HepG2 (cell line): Measurements from ENCODE around the gene INSRR. TPM values are rescaled to one million over a fixed set of nuclear protein-coding genes. Genes with fewer than 3 reads are reported as not detected.

Experiments
- EHMT2 ChIP-seq: fragments of 200-600 bp; sonication (generic); IDR thresholded peaks from 2 replicates; pipeline ENCODE4 v1.7.0; 2017; ENCODE audit warnings: antibody characterized with exemption, low read depth, low read length, borderline replicate concordance
- FOXK2 ChIP-seq: fragments of 450-650 bp; IDR thresholded peaks from 2 replicates; pipeline ENCODE4 v1.6.1; 2016
- KMT2A ChIP-seq: sonication (generic); formaldehyde crosslinking; IDR thresholded peaks from 2 replicates; pipeline ENCODE4 v1.4.0; 2020; ENCODE audit warnings: missing genetic modification reagents
- MAF1 ChIP-seq: sonication (generic); formaldehyde crosslinking; IDR thresholded peaks from 2 replicates; pipeline ENCODE4 v1.5.0; 2020; ENCODE audit warnings: missing genetic modification reagents, borderline replicate concordance
- NFIB ChIP-seq: sonication (generic); formaldehyde crosslinking; IDR thresholded peaks from 2 replicates; pipeline ENCODE4 v1.9.0; 2021; ENCODE audit warnings: missing genetic modification reagents, mild to moderate bottlenecking, borderline replicate concordance
- SALL2 ChIP-seq: sonication (generic); formaldehyde crosslinking; IDR thresholded peaks from 2 replicates; pipeline ENCODE4 v1.8.1; 2023; ENCODE audit warnings: mild to moderate bottlenecking, missing genetic modification reagents, inconsistent platforms
- SAP130 ChIP-seq: IDR thresholded peaks from 2 replicates; pipeline ENCODE4 v1.6.1; 2016; ENCODE audit warnings: low read depth
- SOX5 ChIP-seq: IDR thresholded peaks from 2 replicates; pipeline ENCODE4 v1.6.1; 2016; ENCODE audit warnings: borderline replicate concordance
- TRIM24 ChIP-seq: sonication (generic); formaldehyde crosslinking; IDR thresholded peaks from 2 replicates; pipeline ENCODE4 v1.8.0; 2022; ENCODE audit warnings: mild to moderate bottlenecking, missing genetic modification reagents
- ZMAT3 ChIP-seq: sonication (generic); formaldehyde crosslinking; conservative IDR thresholded peaks from 2 replicates; pipeline ENCODE4 v1.7.0; 2021; ENCODE audit warnings: missing genetic modification reagents
- ZNF335 ChIP-seq: sonication (generic); formaldehyde crosslinking; IDR thresholded peaks from 2 replicates; pipeline ENCODE4 v1.4.0; 2020; ENCODE audit warnings: missing genetic modification reagents
- ZNF484 ChIP-seq: sonication (generic); formaldehyde crosslinking; IDR thresholded peaks from 2 replicates; pipeline ENCODE4 v1.5.1; 2020; ENCODE audit warnings: mild to moderate bottlenecking, low read depth, missing genetic modification reagents, borderline replicate concordance
- ZNF546 ChIP-seq: sonication (generic); formaldehyde crosslinking; conservative IDR thresholded peaks from 2 replicates; pipeline ENCODE4 v1.8.1; 2023; ENCODE audit warnings: mild to moderate bottlenecking, missing genetic modification reagents
- ZNF772 ChIP-seq: sonication (generic); formaldehyde crosslinking; IDR thresholded peaks from 2 replicates; pipeline ENCODE4 v1.5.0; 2020; ENCODE audit warnings: mild to moderate bottlenecking, missing genetic modification reagents
- polyA plus RNA-seq, 8 experiments: library from polyadenylated mRNA; depleted of rRNA in 3 of 8; stranded (reverse) in 7 of 8; unstranded in 1 of 8; fragments of >200 nt; fragmentation: Illumina TruSeq in 4 of 8; extraction: Trizol in 4 of 8; gene quantifications; 2 replicates each; pipeline versions ENCODE4 v1.2.1 to v1.2.3, GENCODE V29; 2011 to 2016; ENCODE audit warnings: low read depth in 4 of 8, missing spikeins in 1 of 8, mixed read lengths in 1 of 8; ENCODE audit not compliant: insufficient read depth in 1 of 8
- total RNA-seq, 5 experiments: library from RNA; depleted of rRNA; stranded (reverse); fragments of >200 nt; fragmentation: Illumina TruSeq; extraction: Trizol; gene quantifications; 2 replicates each; pipeline ENCODE4 v1.2.3, GENCODE V29; 2016; ENCODE audit warnings: low read depth in 1 of 5
- TF ChIP-seq, protein P1 (sequence below): sonication (generic); formaldehyde crosslinking; IDR thresholded peaks from 2 replicates; pipeline ENCODE4 v1.5.0; 2020; ENCODE audit warnings: missing genetic modification reagents
- TF ChIP-seq, protein P2 (sequence below): sonication (generic); formaldehyde crosslinking; IDR thresholded peaks from 2 replicates; pipeline ENCODE4 v1.5.0; 2020; ENCODE audit warnings: mild to moderate bottlenecking, missing genetic modification reagents, borderline replicate concordance
- TF ChIP-seq, protein P3 (sequence below): sonication (generic); formaldehyde crosslinking; IDR thresholded peaks from 2 replicates; pipeline ENCODE4 v1.4.0; 2020; ENCODE audit warnings: missing genetic modification reagents, mild to moderate bottlenecking, borderline replicate concordance
- TF ChIP-seq, protein P4 (sequence below): sonication (generic); formaldehyde crosslinking; IDR thresholded peaks from 2 replicates; pipeline ENCODE4 v1.4.0; 2020; ENCODE audit warnings: missing genetic modification reagents, borderline replicate concordance

INSRR gene
- total and polyA plus RNA-seq, 2 of the 13 experiments (the other 11 are each of a cell fraction or from before 2014, with no cell fraction given): not detected

DNA sequence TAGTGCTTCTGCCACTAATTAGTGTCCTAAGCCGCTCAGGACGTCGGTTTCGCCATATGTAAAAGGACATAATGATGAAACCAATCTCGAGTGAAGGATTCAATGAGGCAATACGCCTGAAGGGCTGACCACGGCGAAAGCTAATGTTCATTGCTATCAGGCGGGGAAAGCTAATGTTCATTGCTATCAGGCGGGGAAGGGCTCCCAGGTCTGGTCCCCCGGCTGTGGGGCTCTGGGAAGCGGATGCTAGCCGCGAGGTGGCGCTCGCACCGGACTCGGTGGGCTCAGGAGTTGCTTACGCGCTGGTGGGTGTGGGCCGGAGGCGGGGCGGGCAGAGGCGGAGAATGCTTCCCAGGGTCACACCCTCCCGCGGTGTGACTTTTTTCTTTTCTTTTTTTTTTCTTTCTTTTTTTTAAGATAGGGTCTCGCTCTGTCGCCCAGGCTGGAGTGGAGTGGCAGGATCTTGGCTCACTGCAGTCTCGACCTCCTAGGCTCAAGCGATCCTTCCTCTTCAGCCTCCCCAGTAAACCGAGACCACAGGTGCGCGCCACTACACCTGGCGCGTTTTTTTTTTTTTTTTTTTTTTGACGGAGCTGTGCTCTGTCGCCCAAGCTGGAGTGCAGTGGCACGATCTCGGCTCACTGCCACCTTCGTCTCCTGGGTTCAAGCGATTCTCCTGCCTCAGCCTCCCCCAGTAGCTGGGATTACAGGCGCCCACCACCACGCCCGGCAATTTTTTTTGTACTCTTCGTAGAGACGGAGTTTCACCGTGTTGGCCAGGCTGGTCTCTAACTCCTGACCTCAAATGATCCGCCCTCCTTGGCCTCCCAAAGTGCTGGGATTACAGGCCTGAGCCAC is 33.5 kb upstream of the INSRR start (continued):
- peak; percentile 33; the same call in 1 of the 2 replicates for TF ChIP-seq SAP130 (CRISPR knock-in tag)
- no peak for TF ChIP-seq ZNF335 (CRISPR knock-in tag)
- TF ChIP-seq ZNF546 (CRISPR knock-in tag): no peak
- 0 out of 2 replicates have a peak, but pooled peaks have one; percentile 11 for TF ChIP-seq SOX5
- TF ChIP-seq FOXK2: no peak
- TF ChIP-seq ZNF772 (CRISPR knock-in tag): no peak
- TF ChIP-seq SALL2 (CRISPR knock-in tag): peak; percentile 31; the same call in 1 of the 2 replicates
- TF ChIP-seq MAF1 (CRISPR knock-in tag): no peak
- no peak for TF ChIP-seq ZMAT3 (CRISPR knock-in tag)
- TF ChIP-seq NFIB (CRISPR knock-in tag): no peak
- TF ChIP-seq KMT2A (CRISPR knock-in tag): no peak
- TF ChIP-seq, protein P1, sequence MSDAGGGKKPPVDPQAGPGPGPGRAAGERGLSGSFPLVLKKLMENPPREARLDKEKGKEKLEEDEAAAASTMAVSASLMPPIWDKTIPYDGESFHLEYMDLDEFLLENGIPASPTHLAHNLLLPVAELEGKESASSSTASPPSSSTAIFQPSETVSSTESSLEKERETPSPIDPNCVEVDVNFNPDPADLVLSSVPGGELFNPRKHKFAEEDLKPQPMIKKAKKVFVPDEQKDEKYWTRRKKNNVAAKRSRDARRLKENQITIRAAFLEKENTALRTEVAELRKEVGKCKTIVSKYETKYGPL (CRISPR knock-in tag): no peak
- TF ChIP-seq, protein P2, sequence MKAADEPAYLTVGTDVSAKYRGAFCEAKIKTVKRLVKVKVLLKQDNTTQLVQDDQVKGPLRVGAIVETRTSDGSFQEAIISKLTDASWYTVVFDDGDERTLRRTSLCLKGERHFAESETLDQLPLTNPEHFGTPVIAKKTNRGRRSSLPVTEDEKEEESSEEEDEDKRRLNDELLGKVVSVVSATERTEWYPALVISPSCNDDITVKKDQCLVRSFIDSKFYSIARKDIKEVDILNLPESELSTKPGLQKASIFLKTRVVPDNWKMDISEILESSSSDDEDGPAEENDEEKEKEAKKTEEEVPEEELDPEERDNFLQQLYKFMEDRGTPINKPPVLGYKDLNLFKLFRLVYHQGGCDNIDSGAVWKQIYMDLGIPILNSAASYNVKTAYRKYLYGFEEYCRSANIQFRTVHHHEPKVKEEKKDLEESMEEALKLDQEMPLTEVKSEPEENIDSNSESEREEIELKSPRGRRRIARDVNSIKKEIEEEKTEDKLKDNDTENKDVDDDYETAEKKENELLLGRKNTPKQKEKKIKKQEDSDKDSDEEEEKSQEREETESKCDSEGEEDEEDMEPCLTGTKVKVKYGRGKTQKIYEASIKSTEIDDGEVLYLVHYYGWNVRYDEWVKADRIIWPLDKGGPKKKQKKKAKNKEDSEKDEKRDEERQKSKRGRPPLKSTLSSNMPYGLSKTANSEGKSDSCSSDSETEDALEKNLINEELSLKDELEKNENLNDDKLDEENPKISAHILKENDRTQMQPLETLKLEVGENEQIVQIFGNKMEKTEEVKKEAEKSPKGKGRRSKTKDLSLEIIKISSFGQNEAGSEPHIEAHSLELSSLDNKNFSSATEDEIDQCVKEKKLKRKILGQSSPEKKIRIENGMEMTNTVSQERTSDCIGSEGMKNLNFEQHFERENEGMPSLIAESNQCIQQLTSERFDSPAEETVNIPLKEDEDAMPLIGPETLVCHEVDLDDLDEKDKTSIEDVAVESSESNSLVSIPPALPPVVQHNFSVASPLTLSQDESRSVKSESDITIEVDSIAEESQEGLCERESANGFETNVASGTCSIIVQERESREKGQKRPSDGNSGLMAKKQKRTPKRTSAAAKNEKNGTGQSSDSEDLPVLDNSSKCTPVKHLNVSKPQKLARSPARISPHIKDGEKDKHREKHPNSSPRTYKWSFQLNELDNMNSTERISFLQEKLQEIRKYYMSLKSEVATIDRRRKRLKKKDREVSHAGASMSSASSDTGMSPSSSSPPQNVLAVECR (CRISPR knock-in tag): no peak
- no peak for TF ChIP-seq ZNF484 (CRISPR knock-in tag)
- no peak for TF ChIP-seq TRIM24 (CRISPR knock-in tag)
- TF ChIP-seq, protein P3, sequence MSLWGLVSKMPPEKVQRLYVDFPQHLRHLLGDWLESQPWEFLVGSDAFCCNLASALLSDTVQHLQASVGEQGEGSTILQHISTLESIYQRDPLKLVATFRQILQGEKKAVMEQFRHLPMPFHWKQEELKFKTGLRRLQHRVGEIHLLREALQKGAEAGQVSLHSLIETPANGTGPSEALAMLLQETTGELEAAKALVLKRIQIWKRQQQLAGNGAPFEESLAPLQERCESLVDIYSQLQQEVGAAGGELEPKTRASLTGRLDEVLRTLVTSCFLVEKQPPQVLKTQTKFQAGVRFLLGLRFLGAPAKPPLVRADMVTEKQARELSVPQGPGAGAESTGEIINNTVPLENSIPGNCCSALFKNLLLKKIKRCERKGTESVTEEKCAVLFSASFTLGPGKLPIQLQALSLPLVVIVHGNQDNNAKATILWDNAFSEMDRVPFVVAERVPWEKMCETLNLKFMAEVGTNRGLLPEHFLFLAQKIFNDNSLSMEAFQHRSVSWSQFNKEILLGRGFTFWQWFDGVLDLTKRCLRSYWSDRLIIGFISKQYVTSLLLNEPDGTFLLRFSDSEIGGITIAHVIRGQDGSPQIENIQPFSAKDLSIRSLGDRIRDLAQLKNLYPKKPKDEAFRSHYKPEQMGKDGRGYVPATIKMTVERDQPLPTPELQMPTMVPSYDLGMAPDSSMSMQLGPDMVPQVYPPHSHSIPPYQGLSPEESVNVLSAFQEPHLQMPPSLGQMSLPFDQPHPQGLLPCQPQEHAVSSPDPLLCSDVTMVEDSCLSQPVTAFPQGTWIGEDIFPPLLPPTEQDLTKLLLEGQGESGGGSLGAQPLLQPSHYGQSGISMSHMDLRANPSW: no peak
- no peak for TF ChIP-seq EHMT2
- TF ChIP-seq, protein P4, sequence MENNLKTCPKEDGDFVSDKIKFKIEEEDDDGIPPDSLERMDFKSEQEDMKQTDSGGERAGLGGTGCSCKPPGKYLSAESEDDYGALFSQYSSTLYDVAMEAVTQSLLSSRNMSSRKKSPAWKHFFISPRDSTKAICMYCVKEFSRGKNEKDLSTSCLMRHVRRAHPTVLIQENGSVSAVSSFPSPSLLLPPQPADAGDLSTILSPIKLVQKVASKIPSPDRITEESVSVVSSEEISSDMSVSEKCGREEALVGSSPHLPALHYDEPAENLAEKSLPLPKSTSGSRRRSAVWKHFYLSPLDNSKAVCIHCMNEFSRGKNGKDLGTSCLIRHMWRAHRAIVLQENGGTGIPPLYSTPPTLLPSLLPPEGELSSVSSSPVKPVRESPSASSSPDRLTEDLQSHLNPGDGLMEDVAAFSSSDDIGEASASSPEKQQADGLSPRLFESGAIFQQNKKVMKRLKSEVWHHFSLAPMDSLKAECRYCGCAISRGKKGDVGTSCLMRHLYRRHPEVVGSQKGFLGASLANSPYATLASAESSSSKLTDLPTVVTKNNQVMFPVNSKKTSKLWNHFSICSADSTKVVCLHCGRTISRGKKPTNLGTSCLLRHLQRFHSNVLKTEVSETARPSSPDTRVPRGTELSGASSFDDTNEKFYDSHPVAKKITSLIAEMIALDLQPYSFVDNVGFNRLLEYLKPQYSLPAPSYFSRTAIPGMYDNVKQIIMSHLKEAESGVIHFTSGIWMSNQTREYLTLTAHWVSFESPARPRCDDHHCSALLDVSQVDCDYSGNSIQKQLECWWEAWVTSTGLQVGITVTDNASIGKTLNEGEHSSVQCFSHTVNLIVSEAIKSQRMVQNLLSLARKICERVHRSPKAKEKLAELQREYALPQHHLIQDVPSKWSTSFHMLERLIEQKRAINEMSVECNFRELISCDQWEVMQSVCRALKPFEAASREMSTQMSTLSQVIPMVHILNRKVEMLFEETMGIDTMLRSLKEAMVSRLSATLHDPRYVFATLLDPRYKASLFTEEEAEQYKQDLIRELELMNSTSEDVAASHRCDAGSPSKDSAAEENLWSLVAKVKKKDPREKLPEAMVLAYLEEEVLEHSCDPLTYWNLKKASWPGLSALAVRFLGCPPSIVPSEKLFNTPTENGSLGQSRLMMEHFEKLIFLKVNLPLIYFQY (CRISPR knock-in tag): 0 out of 2 replicates have a peak, but pooled peaks have one; percentile 30
